Stimulated activated CD4-positive, alpha-beta T cell treated with anti-CD3 and anti-CD28 coated beads, TNF-alpha, amount 100 ng/mL, for 4 hours (primary cell): ENCODE data around the gene ISOC1.
A peak's percentile ranks its signal among the peaks of the same experiment; 100 is the strongest.

Experiments
- DNase-seq, 3 experiments: peaks; one replicate each; pipeline ENCODE4 v3.0.0-alpha.2; 2020; ENCODE audit warnings: low read depth in 3 of 3

ISOC1 gene

GRCh38 chr5:129094924-129095899 is 663 bp downstream of the ISOC1 start:
- DNase-seq, result peak; percentile 2 to 31 (median 24)

DNA sequence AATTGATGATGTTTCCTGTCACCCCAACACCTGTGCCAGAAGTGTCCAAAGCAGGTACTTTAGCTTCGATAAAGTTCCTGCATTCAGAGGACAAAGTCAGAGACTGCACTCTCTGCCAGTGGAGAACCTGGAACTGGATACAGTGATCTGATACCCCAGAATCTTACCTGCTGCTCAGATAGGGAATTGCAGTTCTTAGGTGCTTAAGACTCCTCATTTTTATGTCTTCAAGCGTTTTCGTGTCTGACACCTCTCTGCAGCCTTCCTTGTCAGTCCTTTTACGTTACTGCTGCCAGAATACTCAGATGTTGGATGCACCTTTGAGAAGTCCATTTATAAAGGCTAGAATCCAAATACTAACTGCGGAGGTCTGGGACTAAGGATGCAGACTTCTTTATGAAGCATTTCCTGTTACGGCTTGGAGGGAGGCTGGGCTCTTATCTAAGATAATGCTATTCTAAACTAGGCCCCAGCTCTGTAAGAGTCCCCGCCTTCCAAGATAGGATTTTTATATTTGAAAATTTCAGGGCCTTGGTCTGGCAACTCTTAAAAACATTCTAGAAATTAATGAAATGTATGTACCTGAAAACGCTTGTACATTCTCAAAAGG is 1.9 kb downstream of the ISOC1 start:
- DNase-seq, result no peak

GRCh38 chr5:129097498-129098296 is 3.1 kb downstream of the ISOC1 start:
- no peak for DNase-seq

GRCh38 chr5:129098488-129099183 is 4.1 kb downstream of the ISOC1 start:
- DNase-seq, result no peak

GRCh38 chr5:129099184-129099569 is 4.6 kb downstream of the ISOC1 start:
- no peak for DNase-seq

DNA sequence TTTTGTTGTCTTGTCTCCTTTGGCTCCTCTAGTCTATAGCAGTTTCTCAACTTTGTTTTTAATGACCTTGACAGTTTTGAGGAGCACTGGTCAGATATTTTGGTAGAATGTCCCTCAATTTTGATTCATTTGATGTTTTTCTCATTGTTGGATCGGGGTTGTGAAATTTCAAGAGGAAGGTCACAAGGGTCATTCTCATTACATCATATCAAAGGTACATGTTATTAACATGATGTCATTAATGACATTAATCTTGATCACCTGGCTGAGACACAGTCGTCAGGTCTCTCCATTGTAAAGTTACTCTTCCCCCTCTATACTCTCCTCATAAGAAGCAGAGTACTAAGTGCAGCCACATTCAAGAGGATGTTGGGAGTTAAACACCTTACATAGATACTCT is 7.2 kb downstream of the ISOC1 start:
- no peak for DNase-seq

GRCh38 chr5:129103397-129103796 is 8.8 kb downstream of the ISOC1 start:
- DNase-seq, result no peak

DNA sequence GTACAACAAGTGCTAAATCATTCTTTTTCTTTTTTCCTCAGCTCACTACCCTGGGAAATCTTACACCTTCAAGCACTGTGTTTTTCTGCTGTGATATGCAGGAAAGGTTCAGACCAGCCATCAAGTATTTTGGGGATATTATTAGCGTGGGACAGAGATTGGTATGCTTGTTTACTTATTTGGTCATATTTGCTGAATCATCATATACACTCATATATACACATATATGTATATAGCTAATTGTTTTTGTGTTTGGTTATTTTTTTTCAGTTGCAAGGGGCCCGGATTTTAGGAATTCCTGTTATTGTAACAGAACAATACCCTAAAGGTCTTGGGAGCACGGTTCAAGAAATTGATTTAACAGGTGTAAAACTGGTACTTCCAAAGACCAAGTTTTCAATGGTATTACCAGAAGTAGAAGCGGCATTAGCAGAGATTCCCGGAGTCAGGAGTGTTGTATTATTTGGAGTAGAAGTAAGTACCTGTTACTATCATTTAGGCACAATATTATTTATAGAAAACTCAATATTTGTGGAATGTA is 10.4 kb downstream of the ISOC1 start:
- no peak for DNase-seq

GRCh38 chr5:129107637-129108036 is 13.1 kb downstream of the ISOC1 start:
- DNase-seq, result no peak

- no peak for DNase-seq
These were observed 16.2 kb downstream of the ISOC1 start for GRCh38 chr5:129110742-129111141.

DNA sequence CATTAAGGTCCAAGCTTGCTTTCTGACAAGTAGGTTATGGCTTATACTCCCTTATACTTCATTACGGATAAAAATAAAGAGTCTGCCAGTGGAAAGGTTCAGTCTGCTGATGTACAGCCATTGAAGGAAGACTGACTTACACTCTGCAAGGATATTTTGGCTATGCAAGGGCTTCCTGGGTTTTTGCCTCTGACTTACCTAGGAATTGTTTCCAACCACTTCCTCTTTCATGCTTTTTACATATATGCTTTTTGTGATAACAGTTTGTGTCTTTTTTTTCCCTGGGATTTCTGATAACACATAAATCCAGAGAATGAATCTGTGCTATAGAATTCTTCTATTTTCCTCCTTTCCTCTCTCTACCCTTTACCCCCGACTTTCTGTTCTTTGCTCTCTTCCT is 16.8 kb downstream of the ISOC1 start:
- DNase-seq, result no peak

DNA sequence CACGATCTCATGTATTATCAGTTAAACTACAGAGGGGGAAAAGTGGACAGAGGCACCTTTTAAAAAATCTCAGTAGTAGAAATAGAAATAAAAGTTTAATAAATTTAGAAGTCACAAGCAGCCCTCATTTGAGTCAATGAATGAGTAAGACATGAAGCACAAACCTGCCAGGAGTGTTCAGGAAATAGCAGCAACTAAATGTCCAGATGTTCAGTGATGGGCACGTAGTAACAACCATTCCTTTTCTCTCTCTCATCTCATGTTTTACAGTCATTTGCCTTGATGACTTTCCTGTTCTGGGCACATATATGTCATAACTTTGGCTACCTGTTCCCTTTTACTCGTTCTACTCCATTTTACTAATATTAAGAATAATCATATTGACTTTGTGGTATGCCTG is 17.7 kb downstream of the ISOC1 start:
- no peak for DNase-seq

GRCh38 chr5:129113867-129114266 is 19.3 kb downstream of the ISOC1 start:
- no peak for DNase-seq

- DNase-seq, result no peak
These were observed 20.1 kb downstream of the ISOC1 start for GRCh38 chr5:129114539-129115193.

DNA sequence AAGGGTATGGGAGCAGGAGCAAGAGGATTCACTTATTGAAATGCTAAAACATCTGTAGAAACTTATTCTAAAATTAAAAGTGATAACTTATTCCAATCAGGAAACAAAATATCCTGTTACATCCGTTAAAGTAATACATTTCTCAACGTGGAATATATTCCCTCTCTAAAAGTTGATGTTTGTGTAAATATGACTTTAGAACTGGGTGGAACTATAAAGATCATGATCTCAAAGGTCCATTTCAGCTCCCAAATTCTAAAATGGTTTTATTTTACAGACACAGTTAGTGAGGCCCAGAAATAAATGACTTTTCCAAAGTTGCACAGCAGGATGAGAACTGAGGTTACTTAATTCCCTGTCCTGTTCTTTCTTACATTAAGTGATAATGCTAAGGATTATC is 21.1 kb downstream of the ISOC1 start:
- DNase-seq, result no peak

- no peak for DNase-seq
These were observed 22.2 kb downstream of the ISOC1 start for GRCh38 chr5:129116797-129117196.

- no peak for DNase-seq
These were observed 23.9 kb downstream of the ISOC1 start for GRCh38 chr5:129118405-129118804.

DNA sequence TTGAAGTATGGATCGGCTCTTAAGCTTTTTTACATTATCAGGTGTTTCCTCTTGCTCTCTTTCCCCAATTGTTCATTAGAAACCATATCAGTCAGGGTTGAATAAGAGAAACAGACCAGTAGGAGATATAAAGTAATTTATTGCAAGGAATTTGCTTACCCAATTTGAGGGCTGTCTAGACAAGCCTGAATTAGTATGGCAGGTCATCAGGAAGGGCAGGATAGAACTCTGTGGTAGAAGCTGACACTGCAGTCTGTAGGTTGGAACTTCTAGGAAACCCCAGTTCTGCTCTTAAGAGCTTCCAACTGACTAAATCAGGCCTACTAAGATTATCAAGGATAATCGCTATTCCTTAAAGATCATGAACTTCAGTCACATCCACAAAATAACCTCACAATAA is 24.3 kb downstream of the ISOC1 start:
- no peak for DNase-seq

GRCh38 chr5:129120158-129120581 is 25.6 kb downstream of the ISOC1 start:
- DNase-seq, result no peak

DNA sequence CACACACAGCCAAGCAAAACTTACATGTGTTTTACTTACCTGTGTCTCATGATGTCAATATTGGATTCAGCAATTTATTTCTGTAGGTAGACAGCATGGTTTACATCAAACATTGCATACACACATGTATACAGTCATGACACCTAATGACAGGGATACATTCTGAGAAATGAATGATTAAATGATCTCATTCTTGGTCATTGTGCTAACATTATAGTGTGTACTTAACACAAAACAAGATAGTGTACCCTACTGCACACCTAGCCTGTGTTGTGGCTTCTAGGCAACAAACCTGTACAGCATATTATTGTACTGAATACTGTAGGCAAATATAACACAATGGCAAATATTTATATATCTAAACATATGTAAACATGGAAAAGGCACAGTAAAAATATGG is 28.0 kb downstream of the ISOC1 start:
- DNase-seq, result no peak

DNA sequence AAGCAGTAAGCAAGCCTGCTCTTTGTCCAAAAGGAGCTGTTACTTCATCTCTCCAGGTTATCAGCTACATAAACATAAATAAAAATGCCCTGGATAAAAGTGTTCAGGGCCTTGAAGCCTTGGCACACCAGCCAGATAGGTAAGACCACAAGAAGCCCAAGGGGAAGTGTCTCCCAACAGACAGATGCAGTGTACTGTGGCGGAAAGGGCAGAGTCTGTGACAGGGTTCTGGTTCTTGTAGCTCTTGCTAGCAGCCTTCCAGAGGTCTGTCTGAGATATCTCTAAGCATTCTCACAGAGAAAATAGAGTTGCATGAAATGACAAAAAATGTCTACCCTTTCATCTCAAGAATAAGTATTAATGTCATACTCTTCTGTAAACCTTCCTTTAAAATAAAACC is 30.1 kb downstream of the ISOC1 start:
- DNase-seq, result no peak
